ENCODE results near the gene TMEM50B. TPM values are rescaled to one million over a fixed set of nuclear protein-coding genes. Genes with fewer than 3 reads are reported as not detected.

The TMEM50B gene
- total and polyA plus RNA-seq, 2 experiments from 2014 or later: 25.1 to 26.1 TPM

DNA sequence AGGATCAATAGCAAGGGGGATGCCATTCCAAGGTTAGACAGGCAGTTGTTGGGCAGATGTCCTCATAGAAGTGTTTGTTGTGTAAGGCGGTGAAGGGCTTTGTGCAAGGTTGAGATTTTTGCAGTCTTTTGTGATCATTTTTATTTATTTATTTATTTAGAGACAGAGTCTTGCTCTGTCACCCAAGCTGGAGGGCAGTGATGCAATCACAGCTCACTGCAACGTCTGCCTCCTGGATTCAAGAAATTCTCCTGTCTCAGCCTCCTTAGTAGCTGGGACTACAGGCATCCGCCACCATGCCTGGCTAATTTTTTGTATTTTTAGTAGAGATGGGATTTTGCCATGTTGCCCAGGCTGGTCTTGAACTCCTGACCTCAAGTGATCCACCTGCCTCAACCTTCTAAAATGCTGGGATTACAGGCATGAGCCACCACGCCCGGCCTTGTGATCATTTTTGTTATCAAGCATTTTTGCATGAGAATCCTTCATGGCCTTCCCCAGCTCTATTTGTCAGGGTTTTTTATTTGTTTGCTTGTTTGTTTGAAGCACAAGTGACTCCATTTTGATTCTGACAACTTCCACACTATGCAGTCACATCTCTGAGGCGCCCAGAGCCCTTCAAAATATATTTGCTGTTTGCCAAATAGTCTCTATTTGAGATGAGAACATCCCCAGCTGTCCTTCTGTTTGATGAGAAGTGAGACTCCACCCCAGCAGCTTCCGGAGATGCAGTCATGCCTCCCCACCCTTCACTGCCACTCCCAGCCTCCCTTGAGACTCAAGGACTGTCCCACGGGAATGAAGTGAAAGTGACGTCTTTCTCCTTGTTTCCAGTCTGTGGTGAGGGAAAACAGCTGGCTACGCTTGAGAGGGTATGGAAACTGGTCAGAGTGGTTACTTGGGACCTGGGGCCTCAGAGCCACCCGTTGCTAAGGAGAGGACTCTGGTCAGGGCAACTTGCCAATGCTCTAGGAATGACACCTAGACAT lies 38.0 kb downstream of the TMEM50B start:
- H3K36me3 ChIP-seq (ENCODE audit: insufficient read depth): peaks cover 3% of the 10 kb centered on the region
- TF ChIP-seq POLR2AphosphoS5 (IDR thresholded peaks at IDR 0.05; ENCODE audit: low read depth) (no peak), EZH2phosphoT487 (IDR thresholded peaks at IDR 0.05; ENCODE audit: unreplicated experiment) (no peak), JUNB (IDR thresholded peaks at IDR 0.05; ENCODE audit: unreplicated experiment) (no peak)
- TF ChIP-seq, protein P1, sequence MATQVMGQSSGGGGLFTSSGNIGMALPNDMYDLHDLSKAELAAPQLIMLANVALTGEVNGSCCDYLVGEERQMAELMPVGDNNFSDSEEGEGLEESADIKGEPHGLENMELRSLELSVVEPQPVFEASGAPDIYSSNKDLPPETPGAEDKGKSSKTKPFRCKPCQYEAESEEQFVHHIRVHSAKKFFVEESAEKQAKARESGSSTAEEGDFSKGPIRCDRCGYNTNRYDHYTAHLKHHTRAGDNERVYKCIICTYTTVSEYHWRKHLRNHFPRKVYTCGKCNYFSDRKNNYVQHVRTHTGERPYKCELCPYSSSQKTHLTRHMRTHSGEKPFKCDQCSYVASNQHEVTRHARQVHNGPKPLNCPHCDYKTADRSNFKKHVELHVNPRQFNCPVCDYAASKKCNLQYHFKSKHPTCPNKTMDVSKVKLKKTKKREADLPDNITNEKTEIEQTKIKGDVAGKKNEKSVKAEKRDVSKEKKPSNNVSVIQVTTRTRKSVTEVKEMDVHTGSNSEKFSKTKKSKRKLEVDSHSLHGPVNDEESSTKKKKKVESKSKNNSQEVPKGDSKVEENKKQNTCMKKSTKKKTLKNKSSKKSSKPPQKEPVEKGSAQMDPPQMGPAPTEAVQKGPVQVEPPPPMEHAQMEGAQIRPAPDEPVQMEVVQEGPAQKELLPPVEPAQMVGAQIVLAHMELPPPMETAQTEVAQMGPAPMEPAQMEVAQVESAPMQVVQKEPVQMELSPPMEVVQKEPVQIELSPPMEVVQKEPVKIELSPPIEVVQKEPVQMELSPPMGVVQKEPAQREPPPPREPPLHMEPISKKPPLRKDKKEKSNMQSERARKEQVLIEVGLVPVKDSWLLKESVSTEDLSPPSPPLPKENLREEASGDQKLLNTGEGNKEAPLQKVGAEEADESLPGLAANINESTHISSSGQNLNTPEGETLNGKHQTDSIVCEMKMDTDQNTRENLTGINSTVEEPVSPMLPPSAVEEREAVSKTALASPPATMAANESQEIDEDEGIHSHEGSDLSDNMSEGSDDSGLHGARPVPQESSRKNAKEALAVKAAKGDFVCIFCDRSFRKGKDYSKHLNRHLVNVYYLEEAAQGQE (IDR thresholded peaks at IDR 0.05; ENCODE audit: unreplicated experiment): no peak
- H3K27ac ChIP-seq (ENCODE audit: low read depth): peak overlapping the region; percentile 76
- no peaks in the 10 kb centered on the region; the same call in 1 of the 2 replicates for H4K20me1 ChIP-seq (replicated peaks; ENCODE audit: insufficient read depth)
- no peaks in the 10 kb centered on the region for H3K79me2 ChIP-seq (replicated peaks; ENCODE audit: insufficient read depth)
- H3K4me3 Mint-ChIP-seq: no peak overlapping the region
- no peak for ATAC-seq
- no peaks in the 10 kb centered on the region for H3K27me3 ChIP-seq (ENCODE audit: insufficient read depth)
- no peaks in the 10 kb centered on the region for H3K9me2 ChIP-seq (ENCODE audit: insufficient read depth)
- no peaks in the 10 kb centered on the region for H3K4me1 ChIP-seq (ENCODE audit: insufficient read depth)
- H3K27me3 Mint-ChIP-seq (ENCODE audit: insufficient read depth, low read depth, poor library complexity): peaks cover 7% of the 10 kb centered on the region
- no peak overlapping the region for H3K27ac Mint-ChIP-seq
- no peaks in the 10 kb centered on the region for H3F3A ChIP-seq (replicated peaks; ENCODE audit: low read depth)
- no peak overlapping the region for H3K4me3 ChIP-seq
- H3K36me3 Mint-ChIP-seq (ENCODE audit: low read depth): peaks cover 8% of the 10 kb centered on the region; the same call in 2 of the 3 replicates
- H3K4me2 ChIP-seq: no peak overlapping the region
- no peak for DNase-seq (ENCODE audit: low spot score)
- no peaks in the 10 kb centered on the region for H3K9me3 Mint-ChIP-seq
- no peak overlapping the region for H2AFZ ChIP-seq
- H3K4me1 Mint-ChIP-seq: no peaks in the 10 kb centered on the region

GRCh38 chr21:33437140-33437539 lies 42.6 kb downstream of the TMEM50B start:
- H2AFZ ChIP-seq: no peak overlapping the region
- peaks cover 40% of the 10 kb centered on the region for H3K36me3 Mint-ChIP-seq (ENCODE audit: low read depth)
- no peak overlapping the region for H3K4me3 ChIP-seq
- no peak overlapping the region for H3K27ac Mint-ChIP-seq
- no peaks in the 10 kb centered on the region for H3K9me2 ChIP-seq (ENCODE audit: insufficient read depth)
- no peak overlapping the region for H3K27ac ChIP-seq (ENCODE audit: low read depth)
- H3K4me3 Mint-ChIP-seq: no peak overlapping the region
- 0 out of 2 replicates have a peak, but pooled peaks cover 4% of the 10 kb centered on the region for H3F3A ChIP-seq (replicated peaks; ENCODE audit: low read depth)
- no peak for DNase-seq (ENCODE audit: low spot score)
- no peaks in the 10 kb centered on the region for H3K4me1 Mint-ChIP-seq
- H3K4me1 ChIP-seq (ENCODE audit: insufficient read depth): no peaks in the 10 kb centered on the region
- H3K27me3 ChIP-seq (ENCODE audit: insufficient read depth): no peaks in the 10 kb centered on the region
- no peak overlapping the region for H3K4me2 ChIP-seq
- no peaks in the 10 kb centered on the region; the same call in 1 of the 2 replicates for H4K20me1 ChIP-seq (replicated peaks; ENCODE audit: insufficient read depth)
- peaks cover 2% of the 10 kb centered on the region for H3K27me3 Mint-ChIP-seq (ENCODE audit: insufficient read depth, low read depth, poor library complexity)
- H3K36me3 ChIP-seq (ENCODE audit: insufficient read depth): peaks cover 14% of the 10 kb centered on the region
- ATAC-seq: no peak
- H3K9me3 Mint-ChIP-seq: no peaks in the 10 kb centered on the region
- no peaks in the 10 kb centered on the region for H3K79me2 ChIP-seq (replicated peaks; ENCODE audit: insufficient read depth)
- TF ChIP-seq ZNF462 (CRISPR knock-in tag; IDR thresholded peaks at IDR 0.05): no peak
- no peak for TF ChIP-seq EZH2phosphoT487 (IDR thresholded peaks at IDR 0.05; ENCODE audit: unreplicated experiment)
- no peak for TF ChIP-seq STAT1 (IDR thresholded peaks at IDR 0.05; ENCODE audit: unreplicated experiment)
- no peak for TF ChIP-seq ZNF114 (CRISPR knock-in tag; IDR thresholded peaks at IDR 0.05)
- TF ChIP-seq POLR2AphosphoS5 (IDR thresholded peaks at IDR 0.05; ENCODE audit: low read depth): no peak
- TF ChIP-seq, protein P2, sequence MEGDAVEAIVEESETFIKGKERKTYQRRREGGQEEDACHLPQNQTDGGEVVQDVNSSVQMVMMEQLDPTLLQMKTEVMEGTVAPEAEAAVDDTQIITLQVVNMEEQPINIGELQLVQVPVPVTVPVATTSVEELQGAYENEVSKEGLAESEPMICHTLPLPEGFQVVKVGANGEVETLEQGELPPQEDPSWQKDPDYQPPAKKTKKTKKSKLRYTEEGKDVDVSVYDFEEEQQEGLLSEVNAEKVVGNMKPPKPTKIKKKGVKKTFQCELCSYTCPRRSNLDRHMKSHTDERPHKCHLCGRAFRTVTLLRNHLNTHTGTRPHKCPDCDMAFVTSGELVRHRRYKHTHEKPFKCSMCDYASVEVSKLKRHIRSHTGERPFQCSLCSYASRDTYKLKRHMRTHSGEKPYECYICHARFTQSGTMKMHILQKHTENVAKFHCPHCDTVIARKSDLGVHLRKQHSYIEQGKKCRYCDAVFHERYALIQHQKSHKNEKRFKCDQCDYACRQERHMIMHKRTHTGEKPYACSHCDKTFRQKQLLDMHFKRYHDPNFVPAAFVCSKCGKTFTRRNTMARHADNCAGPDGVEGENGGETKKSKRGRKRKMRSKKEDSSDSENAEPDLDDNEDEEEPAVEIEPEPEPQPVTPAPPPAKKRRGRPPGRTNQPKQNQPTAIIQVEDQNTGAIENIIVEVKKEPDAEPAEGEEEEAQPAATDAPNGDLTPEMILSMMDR (conservative IDR thresholded peaks at IDR 0.05; ENCODE audit: low read depth in 2 of 2): no peak

All from GM23338 (cell line).